Measurements from ENCODE around the gene ZNF532. TPM values are rescaled to one million over a fixed set of nuclear protein-coding genes. Genes with fewer than 3 reads are reported as not detected.

The ZNF532 gene
- total and polyA plus RNA-seq, 2 donors (not counting 3 experiments of a cell fraction or from before 2014, with no cell fraction given): 42.3 to 70.1 TPM

DNA sequence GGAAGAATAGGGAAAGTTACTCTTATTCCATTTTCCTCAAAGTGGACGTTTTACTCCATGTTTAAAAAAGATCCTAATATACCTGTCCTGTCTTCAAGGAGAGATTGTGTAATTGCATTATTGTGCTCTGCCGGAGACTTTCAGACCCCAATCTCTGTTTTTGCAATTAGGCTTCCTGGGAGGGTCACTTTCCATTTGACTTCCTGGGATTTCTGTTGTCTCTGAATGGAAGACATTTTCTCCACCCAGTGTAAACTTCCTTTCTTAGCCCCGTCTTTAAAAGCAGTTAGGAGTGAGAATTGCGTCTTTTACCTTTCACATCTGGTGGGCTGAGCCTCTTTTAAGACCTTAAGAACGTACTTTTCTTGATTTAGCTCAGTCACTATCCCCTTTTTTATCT, 63.0 kb downstream of the ZNF532 start:
- Histone ChIP-seq H3K27ac (ENCODE audit: insufficient read depth, low read depth, low read length) (no peak overlapping the region), H3K4me3 (replicated peaks in 1 of 3; ENCODE audit: insufficient read depth in 1 of 3, low read depth in 1 of 3, low read length in 3 of 3) (no peak overlapping the region), H3K79me2 (ENCODE audit: control insufficient read depth, insufficient read depth, low read length) (peaks cover 7% of the 10 kb centered on the region), H3K4me1 (ENCODE audit: control insufficient read depth, extremely low read depth, insufficient read depth, low read length) (no peaks in the 10 kb centered on the region), H3K9me1 (replicated peaks; ENCODE audit: control insufficient read depth, extremely low read depth, insufficient read depth, low read length) (no peaks in the 10 kb centered on the region), H3K27me3 (ENCODE audit: control insufficient read depth in 2 of 2, insufficient read depth in 2 of 2, low read length in 2 of 2) (no peaks in the 10 kb centered on the region), H3K36me3 (ENCODE audit: control insufficient read depth in 2 of 2, extremely low read depth in 1 of 2, insufficient read depth in 2 of 2, low read length in 2 of 2) (peaks cover 0 to 7% of the 10 kb centered on the region in 2 experiments), H2AFZ (ENCODE audit: low read depth, low read length) (no peak overlapping the region), H3K4me2 (ENCODE audit: insufficient read depth, low read length) (no peak overlapping the region), H3K9ac (replicated peaks; ENCODE audit: extremely low read depth, insufficient read depth, low read length) (no peak overlapping the region), H3K9me3 (replicated peaks; ENCODE audit: control insufficient read depth, insufficient read depth, low read length) (no peaks in the 10 kb centered on the region), H4K20me1 (replicated peaks; ENCODE audit: control insufficient read depth, extremely low read depth, insufficient read depth, low read length) (no peaks in the 10 kb centered on the region)
- TF ChIP-seq FOS (IDR thresholded peaks at IDR 0.05; ENCODE audit: borderline replicate concordance, insufficient read depth, low read length) (no peak), CTCF (IDR thresholded peaks at IDR 0.05; ENCODE audit: extremely low read depth in 1 of 2, insufficient read depth in 1 of 2, low read depth in 1 of 2, low read length in 2 of 2) (no peak), MAX (IDR thresholded peaks at IDR 0.05; ENCODE audit: insufficient read depth, insufficient read length) (no peak), EZH2 (IDR thresholded peaks at IDR 0.05; ENCODE audit: borderline replicate concordance, low read depth, low read length, severe bottlenecking) (no peak), POLR2A (IDR thresholded peaks at IDR 0.05; ENCODE audit: low read depth, low read length) (no peak), GATA2 (IDR thresholded peaks at IDR 0.05; ENCODE audit: insufficient read depth, insufficient read length, low read depth, low read length) (no peak), POLR2AphosphoS5 (IDR thresholded peaks at IDR 0.05; ENCODE audit: insufficient read depth, low read depth, low read length) (no peak), JUN (IDR thresholded peaks at IDR 0.05; ENCODE audit: borderline replicate concordance, insufficient read depth, insufficient read length, low read depth) (no peak), MYC (IDR thresholded peaks at IDR 0.05; ENCODE audit: low read depth, low read length) (no peak)
- intact Hi-C loops (cut with micrococcal nuclease): no loop called here
- POLR2A ChIA-PET: no interaction called here
- FAIRE-seq: no peak
- no TSS peak for BruUV-seq (replicated peaks)
- dilution Hi-C loops (cut with MboI; ENCODE audit: extremely low pct_ligation_motif_present, low sequenced_read_pairs): no loop called here
- CTCF ChIA-PET: no interaction called here
- no peak for DNase-seq (ENCODE audit: low read depth, low spot score)
